NCI-H345 (cell line): ENCODE measurements around the gene GPR18.

Experiments used
- DNase-seq: peaks from one replicate; lab custom pipeline; 2025; lab: John Stamatoyannopoulos, UW

The GPR18 gene

DNA sequence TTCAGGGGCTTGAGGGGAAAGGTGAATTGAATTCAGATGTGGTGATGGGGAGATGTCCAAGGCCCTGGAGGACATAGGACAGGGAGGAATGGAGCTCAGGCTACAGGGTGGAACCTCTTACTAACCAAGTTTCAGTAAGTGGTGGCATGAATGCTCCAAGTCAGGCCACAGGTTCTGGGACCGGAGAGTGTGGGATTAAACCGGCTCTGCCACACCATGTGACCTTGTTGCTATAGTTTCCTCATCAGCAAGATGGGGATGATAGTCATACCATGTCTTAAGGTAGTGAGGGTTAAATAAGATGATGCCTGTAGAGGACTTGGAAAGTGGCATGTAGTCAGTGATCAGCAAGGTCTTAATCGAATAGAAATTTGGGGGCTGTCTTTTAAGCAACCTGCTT lies 32.7 kb upstream of the GPR18 start:
- no peak for DNase-seq

DNA sequence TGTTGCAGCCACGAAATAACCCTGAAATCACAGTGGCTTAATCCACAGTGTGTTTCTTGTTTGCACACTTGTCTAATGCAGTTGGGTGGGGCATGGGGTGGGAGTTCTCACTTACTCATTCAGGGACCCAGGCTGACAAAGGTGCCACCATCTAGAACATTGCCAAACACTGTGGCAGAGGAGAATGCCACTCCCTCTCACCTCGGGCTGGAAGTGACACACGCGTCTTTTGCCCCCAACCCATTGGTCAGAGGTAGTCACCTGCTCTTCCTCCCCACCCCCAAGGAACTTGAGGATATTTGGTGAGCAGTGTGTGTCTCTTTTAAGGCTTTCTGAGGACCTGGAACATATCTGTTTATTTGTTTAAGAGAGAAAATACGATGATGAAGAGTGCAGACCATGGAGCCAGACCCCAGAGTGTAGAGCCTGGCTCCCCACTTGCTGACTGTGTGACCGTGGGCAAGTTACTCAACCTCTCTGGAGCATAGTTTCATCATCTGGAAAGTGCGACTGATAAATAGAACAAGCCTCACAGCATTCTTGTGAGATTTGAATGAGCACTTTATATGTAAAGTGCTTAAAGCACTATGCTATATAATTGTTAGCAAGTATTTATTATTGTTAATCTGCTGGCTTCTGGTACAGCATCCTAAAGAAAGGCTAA lies 31.6 kb upstream of the GPR18 start:
- no peak for DNase-seq

DNA sequence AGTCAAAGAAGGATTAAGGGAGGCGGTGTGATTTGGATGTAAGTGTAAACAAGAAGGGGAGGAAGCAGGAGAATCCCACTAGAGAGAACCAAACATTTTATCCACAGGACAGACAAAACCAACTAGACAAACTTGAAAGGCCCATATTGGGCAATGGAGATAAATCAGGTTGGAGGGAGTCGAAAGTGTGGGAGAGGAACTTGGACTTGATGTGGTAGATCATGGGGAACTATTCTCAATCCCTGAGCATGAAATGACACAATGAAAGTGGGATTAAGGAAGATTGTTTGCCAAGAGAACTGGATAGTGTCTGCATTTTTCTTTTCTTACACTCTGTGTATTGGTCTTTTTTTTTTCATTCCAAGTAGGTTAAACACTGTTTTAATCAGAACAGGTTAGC lies 31.1 kb upstream of the GPR18 start:
- DNase-seq: no peak

DNA sequence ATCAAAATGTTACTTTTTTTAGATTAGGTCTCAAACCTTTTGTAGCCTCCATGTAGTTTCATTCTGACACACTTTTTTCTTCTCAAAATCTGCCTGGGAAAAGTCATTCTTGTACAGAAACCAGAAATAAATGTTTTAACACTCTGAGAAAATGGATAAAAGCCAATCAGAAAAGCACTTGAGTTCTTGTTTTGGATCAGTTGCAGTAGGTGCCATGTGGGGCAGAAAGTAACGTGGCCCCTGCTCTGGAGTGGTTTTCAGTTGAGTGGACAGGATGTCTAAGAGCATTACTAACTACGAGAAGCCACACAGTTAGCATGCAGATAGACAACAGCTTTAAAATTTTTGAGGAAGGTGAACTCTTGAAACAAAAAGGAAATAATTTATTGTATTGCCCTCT lies 29.9 kb upstream of the GPR18 start:
- DNase-seq: no peak

DNA sequence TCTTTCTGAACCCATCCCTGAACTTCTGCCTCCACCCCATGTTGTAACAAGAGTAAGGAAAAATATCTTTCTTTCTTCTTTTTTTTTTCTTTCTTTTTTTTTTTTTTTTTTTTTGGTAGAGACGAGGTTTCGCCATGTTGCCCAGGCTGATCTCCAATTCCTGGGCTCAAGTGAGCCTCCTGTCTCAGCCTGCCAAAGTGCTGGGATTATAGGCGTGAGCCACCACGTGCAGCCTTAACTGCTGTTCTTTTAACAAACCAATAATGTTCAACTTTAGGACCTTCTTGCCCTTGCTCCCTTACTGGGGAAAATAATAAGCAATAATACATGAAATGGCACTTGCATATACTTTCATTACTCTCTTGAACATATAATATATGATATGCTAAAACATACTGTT lies 29.4 kb upstream of the GPR18 start:
- no peak for DNase-seq

DNA sequence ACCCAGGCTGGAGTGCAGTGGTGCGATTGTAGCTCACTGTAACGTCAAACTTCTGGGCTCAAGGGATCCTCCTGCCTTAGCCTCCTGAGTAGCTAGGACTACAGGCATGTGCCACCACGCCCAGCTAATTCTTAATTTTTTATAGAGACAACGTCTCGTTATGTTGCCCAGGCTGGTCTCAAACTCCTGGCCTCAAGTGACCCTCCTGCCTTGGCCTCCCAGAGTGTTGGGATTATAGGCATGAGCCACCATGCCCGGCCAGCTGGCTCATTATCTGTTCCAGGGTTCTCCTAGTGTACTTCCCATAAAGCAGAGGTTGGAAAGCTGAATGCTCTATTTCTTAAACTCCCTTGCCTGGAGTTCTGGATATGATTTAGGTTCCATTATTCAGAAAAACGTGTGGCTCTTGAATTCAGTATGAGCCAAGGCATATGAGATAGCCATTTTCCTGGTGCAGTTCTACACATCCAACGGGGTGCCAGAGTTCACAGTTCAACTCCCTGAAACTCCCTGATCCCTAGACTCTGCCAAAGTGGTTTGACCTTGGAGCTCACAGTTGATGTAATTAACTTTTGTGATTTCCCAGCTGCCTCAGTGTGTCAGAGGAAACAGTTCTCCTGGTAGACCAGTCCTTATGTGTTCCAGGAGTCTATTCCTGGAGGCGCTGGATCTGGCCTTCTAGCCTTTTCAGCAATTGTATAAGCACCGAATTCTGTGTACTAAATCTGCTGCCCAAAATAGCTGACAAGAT lies 27.4 kb upstream of the GPR18 start:
- no peak for DNase-seq

DNA sequence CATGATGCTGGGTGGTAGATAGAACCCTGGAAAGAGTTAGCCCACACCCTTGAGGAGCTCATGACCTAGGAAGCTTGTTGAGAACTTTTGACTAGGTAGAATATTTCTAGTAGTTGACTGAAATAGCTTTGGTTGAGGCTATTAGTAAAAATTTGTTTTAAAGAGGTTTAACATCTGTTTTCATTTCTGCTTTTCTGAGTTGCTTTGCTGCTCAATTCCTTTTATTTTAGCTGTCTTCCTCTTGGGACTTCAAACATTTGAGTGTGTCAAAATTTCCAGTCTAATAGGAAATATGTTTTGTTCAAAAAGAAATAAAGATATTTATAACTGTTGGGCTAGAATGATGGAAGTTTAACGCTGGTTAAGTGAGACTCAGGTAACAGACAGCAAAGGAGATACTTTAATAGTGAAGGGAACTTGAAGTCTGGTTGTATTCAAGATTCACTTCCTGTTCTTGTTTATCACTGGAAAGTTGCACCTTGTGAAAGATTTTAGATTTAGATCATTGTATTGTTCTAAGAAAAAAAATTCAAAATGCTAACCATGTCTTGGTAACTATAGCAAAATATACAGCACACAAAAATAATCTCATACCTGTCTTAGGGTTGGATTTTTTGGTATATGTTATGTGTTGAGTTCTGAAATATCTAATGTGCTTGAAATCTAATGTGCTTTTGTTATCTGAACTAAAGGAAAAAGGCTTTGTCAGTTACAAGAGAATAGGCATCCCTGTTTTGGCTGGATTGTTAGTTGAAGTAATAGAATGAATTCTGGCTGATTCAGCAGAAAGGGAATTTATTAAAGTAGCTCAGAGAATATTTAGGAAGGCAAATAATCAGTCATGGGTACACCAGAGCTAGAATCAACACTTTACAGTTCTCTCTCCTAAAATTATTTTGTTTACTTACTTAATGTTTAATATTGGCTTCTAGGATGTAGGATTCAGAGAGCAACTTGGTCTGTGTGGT lies 24.4 kb upstream of the GPR18 start:
- DNase-seq: no peak

DNA sequence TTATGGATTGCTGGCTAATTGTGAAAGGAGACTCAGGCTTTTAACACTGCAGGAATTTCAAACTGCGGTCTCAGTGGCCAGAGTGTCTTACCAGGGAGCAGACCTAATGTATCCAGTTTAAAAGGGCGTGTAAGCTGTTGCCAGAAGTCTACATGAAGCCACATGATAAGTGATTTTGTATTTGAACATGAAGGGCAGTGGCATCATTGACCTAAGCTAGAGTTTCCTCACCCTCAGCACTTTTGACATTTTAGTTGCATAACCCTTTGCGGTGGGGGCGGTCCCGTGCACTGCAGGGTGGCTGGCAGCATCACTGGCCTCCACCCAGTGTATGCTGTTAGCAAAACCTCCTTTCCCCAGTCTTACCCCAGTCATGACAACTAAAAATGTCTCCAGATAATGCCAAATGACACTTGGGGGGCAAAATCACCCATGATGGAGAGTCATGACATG lies 23.7 kb upstream of the GPR18 start:
- no peak for DNase-seq

DNA sequence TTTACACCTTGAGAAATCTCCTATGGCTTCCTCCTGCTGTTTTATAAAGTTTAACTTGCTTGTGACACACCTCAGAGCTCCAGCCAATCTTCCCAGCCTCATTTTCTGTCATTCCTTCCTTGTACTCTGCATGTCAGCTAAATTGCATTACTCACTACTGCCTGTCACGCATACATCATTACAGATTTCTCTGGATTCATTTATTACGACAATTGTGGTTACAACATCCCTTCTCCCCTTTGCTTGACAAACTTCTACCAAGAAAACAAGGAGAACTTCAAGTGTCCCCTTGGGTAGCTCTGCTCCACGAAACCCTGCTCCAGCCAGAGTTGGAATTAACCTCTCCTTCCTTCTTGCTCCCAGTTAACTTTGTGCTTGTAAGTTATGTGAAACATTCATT lies 22.0 kb upstream of the GPR18 start:
- DNase-seq: no peak

DNA sequence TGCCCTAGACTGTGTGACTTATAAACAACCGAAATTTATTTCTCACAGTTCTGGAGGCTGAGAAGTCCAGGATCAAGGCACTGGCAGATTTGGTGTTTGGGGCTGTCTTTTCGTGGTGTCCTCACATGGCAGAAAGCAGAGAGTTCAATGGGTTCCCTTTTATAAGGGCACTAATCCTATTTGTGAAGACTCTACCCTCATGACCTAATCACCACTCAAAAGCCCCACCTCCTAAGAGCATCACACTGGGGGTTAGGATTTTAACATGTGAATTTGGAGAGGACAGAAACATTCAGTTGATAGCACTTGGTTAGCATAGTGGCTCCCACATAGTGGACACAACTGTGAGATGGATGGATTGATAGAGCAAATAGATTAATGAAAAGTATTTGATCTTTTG lies 21.5 kb upstream of the GPR18 start:
- no peak for DNase-seq

DNA sequence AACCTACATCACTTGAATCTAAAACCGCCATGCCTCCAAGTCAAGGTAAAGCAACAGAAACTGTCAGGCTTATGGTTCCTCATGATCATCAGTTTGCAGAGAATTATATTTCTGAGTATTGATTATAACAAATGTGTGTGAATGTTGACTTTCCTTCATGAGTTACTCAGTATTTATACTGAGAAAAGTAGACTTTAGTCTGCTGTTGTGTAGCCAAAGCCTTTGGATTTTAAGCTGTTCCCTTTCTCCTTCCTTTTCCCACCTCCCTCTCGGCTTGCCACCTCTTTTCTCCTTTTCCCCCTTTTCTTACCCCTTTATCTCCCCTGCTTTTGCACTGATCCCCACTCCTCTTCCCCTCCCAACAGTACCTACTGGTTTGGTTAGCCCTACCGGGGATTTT lies 20.7 kb upstream of the GPR18 start:
- DNase-seq: no peak

DNA sequence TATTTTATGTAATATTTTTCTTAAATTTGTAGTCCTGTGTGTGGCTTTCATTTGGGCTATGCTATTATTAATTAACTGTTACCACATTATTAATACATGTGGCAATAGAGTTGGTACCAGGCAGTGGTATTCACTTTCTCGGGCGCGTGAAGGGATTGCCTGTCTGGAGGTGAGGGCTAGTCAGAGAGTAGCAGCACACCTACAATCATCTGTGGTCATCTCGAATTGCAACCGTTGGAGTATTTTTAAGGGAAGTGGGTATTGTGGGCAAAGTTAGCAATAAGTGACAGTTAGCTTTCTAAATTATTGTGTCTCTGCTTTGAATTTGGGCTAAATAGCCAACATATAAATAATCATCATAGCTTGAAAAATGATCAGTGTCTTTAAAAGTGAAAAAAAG lies 20.0 kb upstream of the GPR18 start:
- DNase-seq: no peak

DNA sequence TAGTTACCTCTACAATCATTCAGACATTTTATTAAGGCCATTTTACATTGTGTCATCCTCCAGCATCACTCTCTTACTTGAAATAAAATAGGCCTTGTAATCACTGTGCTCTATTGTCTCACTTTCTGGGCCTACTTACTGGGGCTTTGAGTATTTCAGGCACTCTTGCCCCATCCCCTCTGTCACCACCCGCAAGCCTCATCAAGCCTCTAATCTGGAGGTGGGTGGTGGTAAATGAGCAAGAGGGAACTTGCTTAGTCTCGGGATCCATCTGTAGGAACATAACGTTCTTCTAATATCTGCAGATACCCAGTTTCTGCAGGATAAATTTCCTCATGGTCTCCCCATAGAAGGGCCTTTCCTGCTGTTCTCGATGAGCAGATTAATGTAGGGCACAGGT lies 19.4 kb upstream of the GPR18 start:
- no peak for DNase-seq

DNA sequence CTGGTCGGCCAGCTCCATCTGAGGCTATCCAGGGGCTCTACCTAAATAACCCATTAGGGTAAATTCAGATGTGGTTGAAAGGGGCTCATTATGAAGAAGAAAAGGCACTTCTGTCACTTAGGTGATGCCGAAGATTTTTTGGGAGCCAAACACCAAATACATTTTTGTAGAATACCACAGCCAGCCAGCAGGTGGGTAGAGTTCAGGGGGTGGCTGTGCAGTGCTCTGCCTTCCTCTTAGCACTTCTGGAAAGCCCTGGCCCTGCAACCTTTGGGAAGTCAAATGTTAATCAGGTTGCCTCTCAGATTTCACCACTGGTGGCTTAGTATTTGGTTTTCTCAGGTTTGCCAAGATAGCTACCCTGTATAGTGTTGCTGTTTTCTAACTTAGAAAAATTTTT lies 18.5 kb upstream of the GPR18 start:
- no peak for DNase-seq

DNA sequence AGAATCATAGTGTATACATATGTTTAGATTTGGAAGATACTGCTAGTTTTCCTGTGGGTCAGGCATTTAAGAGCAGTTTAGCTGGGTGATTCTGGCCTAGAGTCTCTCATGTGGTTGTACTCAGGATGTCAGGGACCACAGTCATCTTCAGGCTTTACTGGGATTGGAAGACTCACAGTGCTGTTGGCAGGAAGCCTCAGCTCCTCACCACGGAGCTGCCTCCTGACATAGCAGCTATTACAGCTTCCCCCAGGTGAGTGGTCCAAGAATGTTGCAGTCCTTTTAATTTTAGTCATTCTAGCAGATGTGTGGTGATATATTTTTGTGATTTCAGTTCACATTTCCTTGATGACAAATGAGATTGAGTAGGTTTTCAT lies 16.9 kb upstream of the GPR18 start:
- DNase-seq: no peak

DNA sequence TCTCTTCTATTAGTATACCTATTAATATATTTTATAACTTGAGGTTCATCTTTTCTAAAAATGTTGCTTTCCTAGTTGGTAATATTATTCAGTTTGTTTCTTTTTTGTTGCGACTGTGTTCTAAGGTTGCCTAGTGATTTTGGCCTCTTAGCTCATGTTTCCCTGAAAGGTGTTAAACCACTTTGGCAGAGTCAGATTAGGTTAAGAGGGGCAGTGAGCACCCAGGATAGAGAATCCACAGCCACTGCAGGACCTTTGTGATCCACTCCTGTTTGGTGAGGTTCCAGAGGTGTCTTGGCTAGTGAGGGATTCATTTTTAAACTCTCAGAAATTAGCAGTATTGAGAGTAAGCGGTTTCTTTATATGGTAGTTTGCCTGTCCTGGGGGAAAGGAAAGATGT lies 14.9 kb upstream of the GPR18 start:
- DNase-seq: no peak

DNA sequence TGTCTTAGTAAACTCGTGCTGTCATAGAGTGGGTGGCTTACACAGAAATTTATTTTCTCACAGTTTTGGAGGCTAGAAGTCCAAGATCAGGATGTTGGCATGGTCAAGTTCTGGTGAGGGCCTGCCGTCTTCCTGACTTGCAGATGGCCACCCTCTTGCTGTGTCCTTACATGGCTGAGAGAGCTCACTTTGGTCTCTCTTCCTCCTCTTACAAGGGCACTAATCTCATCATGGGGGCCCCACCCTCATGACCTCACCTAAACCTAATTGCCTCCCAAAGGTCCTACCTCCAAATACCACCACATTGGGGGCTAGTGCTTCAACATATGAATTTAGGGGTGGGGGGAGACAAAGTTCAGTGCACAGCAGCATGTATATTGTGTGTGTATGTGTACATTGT lies 14.3 kb upstream of the GPR18 start:
- DNase-seq: no peak

DNA sequence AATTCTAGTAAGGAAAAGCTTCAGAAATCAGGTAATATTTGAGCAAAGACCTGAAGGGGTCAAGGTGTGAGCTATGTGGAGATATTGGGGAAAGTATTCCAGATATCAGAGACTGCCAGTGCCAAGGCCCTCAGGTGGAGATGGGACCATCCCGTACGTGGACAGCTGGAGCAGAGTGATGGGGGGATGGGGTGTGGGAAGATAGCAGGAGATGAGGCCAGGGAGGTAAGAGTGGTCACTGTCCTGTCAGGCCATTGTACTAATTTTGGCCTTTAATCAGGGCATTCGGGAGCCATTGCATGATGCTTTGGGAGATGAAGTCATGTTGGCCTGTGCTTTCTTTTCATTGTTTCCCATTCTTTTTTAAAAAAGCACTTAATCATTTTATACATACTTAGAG lies 13.1 kb upstream of the GPR18 start:
- no peak for DNase-seq

DNA sequence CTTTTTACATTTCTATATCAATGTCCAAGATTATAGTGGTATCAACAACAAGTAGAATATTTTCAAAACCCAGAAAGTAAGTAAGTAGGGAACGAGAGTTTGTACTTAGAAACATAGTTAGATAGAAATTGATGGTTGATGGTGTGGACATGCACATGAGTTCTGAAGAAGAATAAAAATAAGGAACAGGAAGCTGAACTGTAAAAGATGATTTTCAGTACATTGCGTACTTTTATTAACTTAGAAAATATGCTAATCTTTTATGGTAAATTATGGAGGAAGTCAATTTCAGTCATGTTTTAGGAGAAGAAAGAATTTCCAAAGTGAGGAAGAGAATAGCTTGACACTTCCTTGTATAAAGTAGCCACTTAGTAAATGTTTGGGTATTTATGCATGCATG lies 12.3 kb upstream of the GPR18 start:
- DNase-seq: no peak

DNA sequence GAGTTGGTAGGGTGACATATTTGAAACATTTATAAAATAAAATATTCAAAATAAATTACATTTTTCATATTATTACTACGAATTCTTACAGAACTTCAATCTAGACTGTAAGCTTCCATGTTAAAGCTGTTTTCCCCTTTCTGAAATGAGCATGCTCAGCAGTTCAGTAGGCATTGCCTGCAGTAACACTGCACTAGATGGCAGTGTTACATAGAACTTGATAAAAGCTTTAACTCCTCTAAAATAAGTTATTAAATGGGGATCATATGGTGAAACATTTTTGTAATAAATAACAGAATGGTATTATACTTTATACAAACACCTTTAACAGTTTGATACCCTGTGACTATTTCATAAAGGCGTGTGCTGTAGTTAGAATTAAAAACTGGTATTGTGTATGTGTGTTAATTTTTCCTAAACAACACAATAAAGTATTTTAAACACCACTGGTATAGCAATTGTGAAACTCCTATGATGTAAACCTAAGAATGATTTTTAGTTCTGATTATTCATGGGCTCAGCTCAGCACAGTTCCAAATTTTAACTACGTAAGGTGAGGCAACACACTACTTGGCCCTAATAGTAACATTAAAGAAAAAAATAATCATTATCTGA lies 11.6 kb upstream of the GPR18 start:
- peak; percentile 9 for DNase-seq

DNA sequence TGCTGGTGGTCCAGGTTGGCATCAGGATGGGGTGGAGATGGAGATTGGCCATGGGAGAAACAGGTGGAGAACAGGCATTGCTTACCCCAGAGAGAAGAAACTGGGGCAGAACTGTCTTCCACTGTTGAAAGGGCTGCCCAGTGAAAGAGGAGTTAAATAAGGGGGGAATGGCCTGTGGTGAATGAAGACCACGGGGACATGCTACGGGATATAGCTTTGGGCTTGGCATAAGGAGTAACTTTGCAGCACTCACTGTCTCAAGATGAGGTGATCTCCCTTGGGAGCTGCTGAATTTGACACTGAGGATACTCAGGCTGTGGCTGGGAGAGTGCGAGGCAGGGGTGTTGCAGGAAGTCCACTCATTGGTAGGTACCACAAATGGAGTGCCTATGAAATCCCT lies 10.6 kb upstream of the GPR18 start:
- no peak for DNase-seq

DNA sequence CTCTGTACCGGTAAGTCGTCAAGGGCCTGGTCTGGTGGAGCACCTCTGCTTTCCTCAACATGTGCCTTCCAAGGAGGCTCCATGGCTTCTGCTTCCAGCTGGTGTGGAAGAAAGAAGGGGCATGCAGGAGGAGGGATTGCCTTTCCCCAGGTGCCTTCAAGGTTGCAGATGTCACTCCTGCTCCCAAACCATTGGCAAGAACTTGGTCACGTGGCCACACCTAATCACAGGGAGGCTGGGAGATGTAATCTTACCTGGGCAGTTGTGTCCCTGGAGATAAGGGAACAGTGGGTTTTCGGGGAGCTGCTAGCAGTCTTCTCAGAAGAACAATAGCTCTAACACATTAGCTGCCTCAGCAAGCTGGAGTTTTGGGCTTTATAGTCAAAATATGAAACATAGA lies 9.7 kb upstream of the GPR18 start:
- no peak for DNase-seq
